K562 (cell line): ENCODE data around the gene CDYL. TPM values are rescaled to one million over a fixed set of nuclear protein-coding genes. Genes with fewer than 3 reads are reported as not detected.

Source experiments
- ATAC-seq: fragments of 200-7000 bp; cut with Tn5 transposase; 3 replicates; pipeline ENCODE4 v1.9.1; 2020; ENCODE audit warnings: moderate library complexity
- BruUV-seq: library from RNA; stranded (reverse); fragments of 400-500 nt; replicated peaks from 2 replicates; lab custom pipeline; 2021; lab: Mats Ljungman, UMichigan
- CTCF ChIA-PET: fragments of 300-600 bp; formaldehyde crosslinking; extraction: SDS; loops from one replicate; lab custom pipeline; 2021; ENCODE audit warnings: low intra/inter-chr PET ratio; lab: Yijun Ruan, JAX
- POLR2A ChIA-PET: fragments of 300-600, 350-650 bp; sonication (Branson Sonifier 250); formaldehyde crosslinking; extraction: SDS; loops from one replicate; lab custom pipeline; 2021; ENCODE audit warnings: antibody characterized with exemption, inconsistent platforms; lab: Yijun Ruan, JAX
- DNase-seq, 4 experiments: peaks; one replicate each; pipeline versions ENCODE4 v3.0.0 to v3.0.0-alpha.2; 2011 to 2018; ENCODE audit warnings: low spot score in 3 of 4, mixed read lengths in 3 of 4; ENCODE audit errors: extremely low read depth in 1 of 4
- FAIRE-seq: peaks from 2 replicates; lab custom pipeline; 2011; peaks lifted over from hg19 to GRCh38; lab: Jason Lieb, UNC
- H2AFZ ChIP-seq: 2 replicates; pipeline ENCODE4 v1.6.0; 2011; ENCODE audit warnings: low read depth, low read length, control low read depth, inconsistent platforms
- H3K27ac ChIP-seq: fragments of 200-600 bp; 3 replicates; pipeline ENCODE4 v1.8.0; 2011; ENCODE audit warnings: low read depth, mild to moderate bottlenecking, control low read depth, inconsistent platforms, low read length, moderate library complexity, mixed read lengths; ENCODE audit errors: extremely low read depth
- H3K27me3 ChIP-seq, 2 experiments: fragments of 300-600 bp in 1 of 2; 2 replicates in 1 of 2; 3 replicates in 1 of 2; pipeline versions ENCODE4 v1.6.0 to v1.8.0; 2011; ENCODE audit warnings: inconsistent platforms in 2 of 2, low read length in 2 of 2, mild to moderate bottlenecking in 1 of 2, mixed read lengths in 1 of 2, moderate library complexity in 1 of 2; ENCODE audit not compliant: control insufficient read depth in 2 of 2, insufficient read depth in 2 of 2
- H3K36me3 ChIP-seq: fragments of 300-600 bp; 3 replicates; pipeline ENCODE4 v1.8.0; 2011; ENCODE audit warnings: mild to moderate bottlenecking, low read length, inconsistent platforms; ENCODE audit not compliant: control insufficient read depth, insufficient read depth
- H3K4me1 ChIP-seq, 2 experiments: fragments of 200-600 bp in 1 of 2; replicated peaks in 1 of 2; 2 replicates in 1 of 2; 3 replicates in 1 of 2; pipeline versions ENCODE4 v1.5.1 to v1.8.0; 2011; ENCODE audit warnings: inconsistent platforms in 2 of 2, low read length in 2 of 2, mild to moderate bottlenecking in 1 of 2, mixed read lengths in 1 of 2, moderate library complexity in 1 of 2; ENCODE audit not compliant: control insufficient read depth in 2 of 2, insufficient read depth in 2 of 2
- H3K4me2 ChIP-seq: 2 replicates; pipeline ENCODE4 v1.6.1; 2011; ENCODE audit warnings: low read length, control low read depth, inconsistent platforms, mixed read lengths; ENCODE audit not compliant: insufficient read depth
- H3K4me3 ChIP-seq: fragments of 200-600 bp; sonication (generic), shearing (Covaris generic); 2 replicates; pipeline ENCODE4 v1.5.1; 2016; ENCODE audit warnings: control low read depth, inconsistent platforms
- H3K79me2 ChIP-seq: fragments of 200-600 bp; 3 replicates; pipeline ENCODE4 v1.8.0; 2011; ENCODE audit warnings: low read length, inconsistent platforms; ENCODE audit not compliant: control insufficient read depth, insufficient read depth
- H3K9ac ChIP-seq, 2 experiments: 2 replicates each; pipeline versions ENCODE4 v1.6.0 to v1.6.1; 2011; ENCODE audit warnings: low read depth in 2 of 2, low read length in 2 of 2, control low read depth in 1 of 2, inconsistent platforms in 1 of 2, mild to moderate bottlenecking in 1 of 2, mixed read lengths in 1 of 2; ENCODE audit not compliant: insufficient read depth in 1 of 2
- H3K9me1 ChIP-seq: one replicate; pipeline ENCODE4 v1.6.0; 2011; ENCODE audit warnings: inconsistent platforms, mild to moderate bottlenecking, low read length, moderate library complexity; ENCODE audit not compliant: control insufficient read depth, insufficient read depth
- H3K9me3 ChIP-seq: replicated peaks from 2 replicates; pipeline ENCODE4 v1.5.1; 2011; ENCODE audit warnings: low read depth, low read length, inconsistent platforms; ENCODE audit not compliant: control insufficient read depth, insufficient read depth
- H4K20me1 ChIP-seq: replicated peaks from 2 replicates; pipeline ENCODE4 v1.6.1; 2011; ENCODE audit warnings: low read length, inconsistent platforms, mixed read lengths; ENCODE audit not compliant: control insufficient read depth, insufficient read depth
- ATF1 ChIP-seq, 2 experiments: fragments of 450-650 bp in 1 of 2; IDR thresholded peaks; 2 replicates each; pipeline ENCODE4 v1.6.1; 2016; ENCODE audit warnings: missing compliant biosample characterization in 1 of 2, missing genetic modification characterization in 1 of 2
- CHD1 ChIP-seq: fragments of 200-600 bp; sonication (generic); IDR thresholded peaks from one replicate; pipeline ENCODE4 v1.6.1; 2012; ENCODE audit warnings: mild to moderate bottlenecking, moderate library complexity, low read length, inconsistent platforms
- DDX20 ChIP-seq: fragments of 450-650 bp; IDR thresholded peaks from 2 replicates; pipeline ENCODE4 v1.6.1; 2016; ENCODE audit warnings: missing genetic modification characterization, low read depth, mild to moderate bottlenecking, missing compliant biosample characterization, moderate library complexity
- PHF21A ChIP-seq: fragments of 450-650 bp; IDR thresholded peaks from 2 replicates; pipeline ENCODE4 v1.6.1; 2017; ENCODE audit warnings: low read depth, borderline replicate concordance
- PTTG1 ChIP-seq: fragments of 450-650 bp; IDR thresholded peaks from 2 replicates; pipeline ENCODE4 v1.6.1; 2016; ENCODE audit warnings: low read depth, mild to moderate bottlenecking, missing genetic modification characterization, missing compliant biosample characterization
- THAP12 ChIP-seq: fragments of 250-450 bp; sonication (Bioruptor Pico); IDR thresholded peaks from 2 replicates; pipeline ENCODE4 v1.9.0; 2021; ENCODE audit warnings: mild to moderate bottlenecking, inconsistent platforms
- ZKSCAN1 ChIP-seq: fragments of 150-350 bp; IDR thresholded peaks from 2 replicates; pipeline ENCODE4 v1.6.1; 2016; ENCODE audit warnings: low read depth, low read length
- ZNF217 ChIP-seq: sonication (generic); formaldehyde crosslinking; IDR thresholded peaks from 2 replicates; pipeline ENCODE4 v1.8.0; 2022; ENCODE audit warnings: mild to moderate bottlenecking, missing genetic modification reagents
- whole genome bisulfite sequencing: fragments of 100-300 bp; shearing (Covaris generic); methylation state at CpG from one replicate; pipeline ENCODE4 v1.1.6; 2016; ENCODE audit warnings: low coverage, mixed read lengths; ENCODE audit not compliant: insufficient coverage; ENCODE audit errors: missing lambda C conversion rate; 5-methylcytosine and 5-hydroxymethylcytosine counted together
- in situ Hi-C: fragments of 300-500 bp; cut with MboI; formaldehyde crosslinking; loops from 4 replicates; pipeline ENCODE4 v1.15.0; 2018; ENCODE audit warnings: inconsistent platforms, mixed read lengths
- intact Hi-C: fragments of 100-400 bp; cut with micrococcal nuclease; formaldehyde crosslinking; loops from 2 replicates; pipeline ENCODE4 v1.14.2; 2022
- polyA plus RNA-seq, 8 experiments: library from polyadenylated mRNA; depleted of rRNA in 4 of 8; stranded (reverse) in 5 of 8; unstranded in 3 of 8; fragments of >200 nt; fragmentation: Nextera tagmentation in 2 of 8; fragmentation: Illumina TruSeq in 1 of 8; extraction: Ambion mirVana in 2 of 8; extraction: Trizol in 1 of 8; gene quantifications; 2 replicates each; pipeline versions ENCODE4 v1.2.1 to v1.2.3, GENCODE V29; 2011 to 2014; ENCODE audit warnings: inconsistent platforms in 1 of 8, missing spikeins in 1 of 8
- total RNA-seq, 7 experiments: library from RNA; depleted of rRNA in 6 of 7; stranded (reverse); fragments of >200 nt in 6 of 7; fragmentation: Illumina TruSeq in 2 of 7; extraction: Trizol in 2 of 7; gene quantifications; 2 replicates each; pipeline versions ENCODE4 v1.2.1 to v1.2.3, GENCODE V29; 2011 to 2021; ENCODE audit warnings: low replicate concordance in 1 of 7
- TF ChIP-seq, protein P1 (sequence below): fragments of 450-650 bp; IDR thresholded peaks from 2 replicates; pipeline ENCODE4 v1.6.1; 2018; ENCODE audit not compliant: partially characterized antibody

CDYL gene
- total and polyA plus RNA-seq, 9 of the 15 experiments (the other 6 are each of a cell fraction or from before 2014, with no cell fraction given) = 8.1 to 45.8 (median 40.8) TPM

DNA sequence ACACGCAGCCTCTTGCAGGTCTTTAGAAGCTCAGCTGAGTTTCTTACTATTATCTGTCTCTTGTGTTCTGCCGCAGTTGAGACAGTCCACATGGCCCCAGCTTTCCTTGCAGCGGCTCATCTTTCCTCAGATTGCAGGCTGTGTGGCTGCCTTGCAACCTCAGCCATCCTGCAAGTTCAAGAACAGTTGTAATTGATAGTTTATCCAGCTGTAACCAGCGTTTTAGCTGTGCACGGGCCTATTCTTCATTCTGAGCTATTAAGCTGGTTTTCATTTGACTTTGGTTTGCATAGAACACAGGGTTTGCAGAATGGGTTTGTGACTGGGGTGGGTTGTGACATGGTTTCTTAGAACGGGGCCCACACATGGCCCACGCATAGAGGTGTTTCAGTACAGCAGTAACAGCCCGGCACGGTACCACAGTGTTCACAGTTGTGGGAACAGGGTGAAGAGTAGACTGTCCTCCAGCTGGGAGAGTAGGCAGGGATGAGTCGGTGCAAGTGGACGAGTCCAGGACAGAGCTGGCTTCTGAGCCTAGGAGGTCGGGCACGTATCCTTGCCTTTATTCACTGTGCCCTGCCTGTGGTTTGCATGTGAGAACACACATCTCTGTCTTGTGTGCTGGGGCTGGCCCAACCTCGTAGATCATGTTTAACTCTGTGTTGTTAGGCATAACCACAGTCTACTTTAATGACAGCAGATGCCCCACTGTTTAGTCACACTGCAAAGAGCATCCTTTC is 138.4 kb downstream of the CDYL start:
- intact Hi-C loops (loop anchor here (5.0 kb wide), 1 partner anchor 187 kb away; no protein-coding TSS in a partner anchor), in situ Hi-C loops (no loop called here)
- peaks cover 11% of the 10 kb centered on the region; the same call in 1 of the 2 replicates for H4K20me1 ChIP-seq
- CTCF ChIA-PET = no interaction called here
- 75% methylated on average over 13 of the region's 14 CpGs for WGBS
- peaks cover 80% of the 10 kb centered on the region for H3K79me2 ChIP-seq
- H3K4me2 ChIP-seq = no peak overlapping the region
- H3K27ac ChIP-seq = no peak overlapping the region
- H2AFZ ChIP-seq = no peak overlapping the region
- peak overlapping the region in 1 of 2 experiments; percentile 8; a peak in 1 of 4 replicates for H3K9ac ChIP-seq
- H3K36me3 ChIP-seq = peaks cover 16% of the 10 kb centered on the region
- ATAC-seq (no peak), FAIRE-seq (no peak), DNase-seq (no peak)
- no TSS peak for BruUV-seq
- no peaks in the 10 kb centered on the region for H3K9me1 ChIP-seq
- POLR2A ChIA-PET = interaction anchor here (0.6 to 1.1 kb wide), 2 partner anchors 11 to 651 kb away, joined by 3 to 4 read pairs; no protein-coding TSS in a partner anchor
- no peak overlapping the region for H3K4me3 ChIP-seq
- TF ChIP-seq CHD1 (no peak), ZKSCAN1 (no peak), ZNF217 (CRISPR knock-in tag) (no peak), THAP12 (CRISPR knock-in tag) (no peak), PTTG1 (tag) (no peak), PHF21A (no peak), ATF1 (CRISPR knock-in tag; IDR thresholded peaks at IDR 0.05) (no peak), ATF1 (tag; IDR thresholded peaks at IDR 0.05) (no peak), DDX20 (tag) (no peak)
- TF ChIP-seq, protein P1, sequence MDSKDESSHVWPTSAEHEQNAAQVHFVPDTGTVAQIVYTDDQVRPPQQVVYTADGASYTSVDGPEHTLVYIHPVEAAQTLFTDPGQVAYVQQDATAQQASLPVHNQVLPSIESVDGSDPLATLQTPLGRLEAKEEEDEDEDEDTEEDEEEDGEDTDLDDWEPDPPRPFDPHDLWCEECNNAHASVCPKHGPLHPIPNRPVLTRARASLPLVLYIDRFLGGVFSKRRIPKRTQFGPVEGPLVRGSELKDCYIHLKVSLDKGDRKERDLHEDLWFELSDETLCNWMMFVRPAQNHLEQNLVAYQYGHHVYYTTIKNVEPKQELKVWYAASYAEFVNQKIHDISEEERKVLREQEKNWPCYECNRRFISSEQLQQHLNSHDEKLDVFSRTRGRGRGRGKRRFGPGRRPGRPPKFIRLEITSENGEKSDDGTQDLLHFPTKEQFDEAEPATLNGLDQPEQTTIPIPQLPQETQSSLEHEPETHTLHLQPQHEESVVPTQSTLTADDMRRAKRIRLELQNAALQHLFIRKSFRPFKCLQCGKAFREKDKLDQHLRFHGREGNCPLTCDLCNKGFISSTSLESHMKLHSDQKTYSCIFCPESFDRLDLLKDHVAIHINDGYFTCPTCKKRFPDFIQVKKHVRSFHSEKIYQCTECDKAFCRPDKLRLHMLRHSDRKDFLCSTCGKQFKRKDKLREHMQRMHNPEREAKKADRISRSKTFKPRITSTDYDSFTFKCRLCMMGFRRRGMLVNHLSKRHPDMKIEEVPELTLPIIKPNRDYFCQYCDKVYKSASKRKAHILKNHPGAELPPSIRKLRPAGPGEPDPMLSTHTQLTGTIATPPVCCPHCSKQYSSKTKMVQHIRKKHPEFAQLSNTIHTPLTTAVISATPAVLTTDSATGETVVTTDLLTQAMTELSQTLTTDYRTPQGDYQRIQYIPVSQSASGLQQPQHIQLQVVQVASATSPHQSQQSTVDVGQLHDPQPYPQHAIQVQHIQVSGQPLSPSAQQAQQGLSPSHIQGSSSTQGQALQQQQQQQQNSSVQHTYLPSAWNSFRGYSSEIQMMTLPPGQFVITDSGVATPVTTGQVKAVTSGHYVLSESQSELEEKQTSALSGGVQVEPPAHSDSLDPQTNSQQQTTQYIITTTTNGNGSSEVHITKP = no peak
- no peaks in the 10 kb centered on the region for H3K27me3 ChIP-seq
- H3K4me1 ChIP-seq = peaks cover 20 to 36% of the 10 kb centered on the region in 2 experiments; a peak in 4 of 5 replicates
- H3K9me3 ChIP-seq = no peaks in the 10 kb centered on the region
